Stimulated activated naive CD4-positive, alpha-beta T cell (primary cell): ENCODE data around the gene TIMP3.

ENCODE experiments used
- DNase-seq, 6 experiments: peaks; one replicate each; lab custom pipeline; 2025; lab: John Stamatoyannopoulos, UW

The TIMP3 gene

DNA sequence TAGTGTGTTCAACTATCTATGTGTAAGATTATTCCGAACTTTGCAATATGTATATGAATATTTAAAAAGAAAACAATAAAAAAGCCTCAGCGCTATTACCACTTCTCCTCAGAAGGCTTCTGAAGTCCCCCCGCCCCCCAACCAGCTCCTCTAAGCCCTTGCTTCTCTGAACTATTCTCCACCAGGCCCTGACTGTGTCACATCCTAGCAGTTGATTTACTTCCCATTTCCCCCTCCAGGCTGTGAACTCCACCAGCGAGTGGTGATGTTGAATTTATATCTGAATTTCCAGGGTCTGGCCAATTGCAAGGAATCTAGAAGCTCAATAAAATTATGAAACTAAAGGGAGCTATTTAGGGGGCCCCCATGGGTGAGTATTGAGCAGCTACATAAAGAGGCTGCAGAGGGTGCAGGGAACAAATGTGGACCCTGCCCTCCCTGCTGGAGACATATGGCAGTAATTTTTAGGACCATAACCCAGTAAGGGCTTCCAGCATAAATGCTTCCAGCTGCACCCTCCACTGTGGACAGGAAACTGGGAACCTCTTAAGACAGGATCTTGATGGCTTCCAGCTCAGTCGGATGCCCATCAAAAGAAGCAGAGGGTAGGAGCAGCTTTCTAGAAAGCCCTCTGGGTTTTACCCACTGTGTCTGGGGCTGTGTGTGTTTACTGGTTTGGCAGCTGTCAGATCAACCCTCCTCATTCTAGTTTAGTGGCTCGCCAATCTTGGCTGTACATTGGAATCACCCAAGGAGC is 81.4 kb downstream of the TIMP3 start:
- DNase-seq = no peak

DNA sequence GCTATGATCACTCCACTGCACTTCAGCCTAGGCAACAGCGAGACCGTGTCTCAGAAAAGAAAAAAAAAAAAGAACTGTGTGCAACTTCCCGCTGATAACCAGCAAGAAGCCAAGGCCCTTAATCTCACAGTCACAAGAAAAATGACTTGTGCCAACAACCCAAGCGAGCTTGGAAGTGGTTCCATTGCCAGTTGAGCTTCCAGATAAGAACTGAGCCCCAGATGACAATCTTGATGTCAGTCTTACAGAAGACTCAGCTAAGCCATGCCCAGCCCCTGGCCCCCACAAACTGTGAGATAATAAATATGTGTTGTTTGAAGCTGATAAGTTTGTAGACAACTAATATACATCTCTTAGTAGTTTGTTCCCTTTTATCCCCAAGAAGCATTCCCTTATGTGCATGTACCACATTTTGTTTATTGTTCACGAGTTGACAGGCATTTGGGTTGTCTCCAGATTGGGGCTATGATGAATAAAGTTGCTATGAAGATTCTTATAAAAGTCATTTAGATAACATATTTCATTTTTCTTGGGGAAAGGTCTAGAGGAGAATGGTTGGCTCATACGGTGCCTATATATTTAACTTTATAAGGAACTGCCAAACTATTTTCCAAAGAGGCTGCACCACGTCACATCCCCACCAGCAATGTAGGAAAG is 85.9 kb downstream of the TIMP3 start:
- no peak for DNase-seq

DNA sequence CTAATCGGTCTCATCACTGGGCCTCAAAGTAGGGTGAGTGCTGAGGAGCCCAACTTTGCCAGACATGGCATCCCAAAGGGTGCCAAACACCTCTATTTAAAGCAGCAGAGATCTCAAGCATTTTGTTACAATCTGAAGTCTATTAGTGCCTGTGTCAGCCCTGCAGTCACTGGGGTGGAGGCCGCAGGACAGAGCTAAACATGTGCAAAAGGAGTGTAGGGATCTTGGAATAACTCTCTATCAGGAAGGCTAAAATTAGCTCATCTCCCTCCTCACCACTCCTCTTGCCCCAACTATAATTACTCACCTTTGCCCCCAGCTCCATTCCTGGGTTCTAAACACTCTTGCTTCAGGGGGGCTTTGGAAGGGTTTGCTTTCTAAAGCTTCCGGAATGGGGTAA is 87.5 kb downstream of the TIMP3 start:
- no peak for DNase-seq

DNA sequence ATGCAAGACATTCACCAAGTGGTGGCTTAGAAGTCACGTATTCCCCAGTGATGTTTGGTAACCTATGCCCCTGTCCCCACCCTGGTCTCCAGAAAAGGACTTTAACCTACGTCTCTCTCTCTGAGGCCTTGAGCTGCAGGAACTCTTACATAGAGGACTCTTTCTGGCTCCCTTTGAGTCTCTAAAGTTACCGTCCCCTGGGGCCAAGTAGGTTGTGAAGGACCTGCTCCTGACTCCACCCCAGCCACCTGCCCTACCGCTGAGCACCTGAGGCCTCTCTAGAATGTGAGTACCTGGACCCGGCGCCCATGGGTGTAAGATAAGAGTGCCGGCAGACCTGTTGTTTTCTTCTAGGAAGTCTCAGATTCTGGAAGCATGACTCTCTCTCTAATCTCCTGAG is 95.4 kb downstream of the TIMP3 start:
- no peak for DNase-seq

GRCh38 chr22:32897400-32897799 is 95.9 kb downstream of the TIMP3 start:
- no peak for DNase-seq

DNA sequence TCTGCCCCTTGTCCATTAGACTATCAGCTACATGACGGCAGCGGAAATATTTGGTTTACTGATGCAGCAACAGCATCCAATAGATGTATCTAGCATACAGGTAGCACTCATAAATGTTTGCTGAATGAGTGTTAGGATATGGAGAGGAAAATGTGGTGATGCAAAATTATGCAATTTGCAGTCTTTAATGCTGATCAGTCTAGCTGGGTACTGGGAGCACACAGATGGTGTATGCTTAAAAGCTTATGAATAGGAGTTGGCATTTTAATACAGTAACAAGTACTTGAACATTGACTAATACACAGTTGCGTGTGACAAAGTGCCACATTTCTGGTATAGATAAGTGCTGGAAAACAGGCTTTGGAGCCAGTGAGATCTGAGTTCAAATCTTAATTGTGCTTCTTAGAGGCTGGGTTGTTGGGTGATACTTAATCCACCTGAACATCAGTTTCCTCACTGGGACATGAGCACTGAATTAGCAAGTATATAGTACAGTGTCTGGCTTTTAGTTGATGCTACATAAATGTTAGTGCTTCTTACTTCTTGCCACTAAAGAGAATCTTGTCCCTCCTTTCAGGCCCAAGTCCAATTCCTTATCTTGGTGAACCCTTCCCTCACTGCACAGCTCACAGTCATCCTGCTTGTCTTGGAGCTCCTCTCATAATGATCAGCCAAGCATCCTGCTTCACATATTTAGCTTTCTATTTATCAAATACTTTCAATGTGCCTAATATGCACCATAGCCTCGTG is 99.6 kb downstream of the TIMP3 start:
- DNase-seq = no peak

DNA sequence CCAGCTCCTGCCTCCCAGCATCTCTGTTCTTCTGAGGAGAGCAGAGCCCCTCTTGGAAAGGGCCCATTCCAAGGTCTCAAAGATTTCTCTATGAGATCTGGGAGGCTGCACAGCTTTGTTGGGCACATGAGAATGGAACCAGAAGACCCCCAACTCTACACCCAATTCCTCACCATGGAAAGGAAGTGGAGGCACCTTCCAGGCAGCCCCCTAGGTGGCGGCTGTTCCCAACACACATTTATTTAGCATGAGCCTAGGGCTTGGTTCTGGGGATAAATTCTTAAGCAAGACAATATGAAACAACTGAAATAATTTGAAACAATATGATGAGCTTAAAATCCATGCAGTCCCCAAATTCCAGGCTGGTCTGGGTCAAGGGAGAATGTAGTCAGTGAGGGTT is 100.4 kb downstream of the TIMP3 start:
- no peak for DNase-seq

GRCh38 chr22:32903507-32903906 is 102.0 kb downstream of the TIMP3 start:
- no peak for DNase-seq

DNA sequence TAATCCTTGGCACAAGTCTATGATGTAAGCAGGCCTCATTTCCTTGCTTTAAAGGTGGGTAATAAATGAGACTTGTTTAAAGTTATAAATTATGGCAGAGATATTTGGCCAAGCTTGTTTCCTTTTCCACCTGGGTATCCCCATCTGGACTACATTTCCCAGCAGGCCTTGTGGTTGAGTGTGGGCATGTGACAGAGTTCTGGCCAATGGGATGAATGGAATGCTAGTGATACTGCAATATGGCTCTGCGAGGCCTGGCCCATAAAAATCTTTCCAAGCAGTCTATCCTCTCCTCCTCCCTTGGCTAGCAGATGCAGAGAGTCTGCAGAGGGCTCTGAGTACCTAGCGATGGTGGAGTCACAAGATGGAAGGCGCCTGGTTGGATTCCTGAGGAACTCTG is 102.5 kb downstream of the TIMP3 start:
- DNase-seq = no peak

DNA sequence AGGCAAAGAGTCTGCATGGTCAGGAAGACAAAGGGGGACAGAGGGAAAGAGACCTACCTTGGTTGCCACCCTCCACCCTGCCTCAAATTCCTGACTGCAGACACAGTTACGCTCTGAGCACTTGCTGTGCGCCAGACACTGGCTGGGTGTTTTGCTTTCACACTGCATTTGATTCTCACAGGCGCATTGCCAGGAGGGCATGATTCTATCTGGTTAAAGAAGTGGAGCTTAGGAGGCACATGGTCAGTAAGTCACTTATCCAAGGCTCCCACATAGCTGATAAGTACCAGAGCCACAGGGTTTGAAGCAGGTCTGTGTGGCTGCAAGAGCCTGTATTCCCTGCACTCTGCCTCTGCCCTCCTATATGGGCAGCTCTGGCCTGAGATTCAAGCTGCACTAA is 103.9 kb downstream of the TIMP3 start:
- no peak for DNase-seq

DNA sequence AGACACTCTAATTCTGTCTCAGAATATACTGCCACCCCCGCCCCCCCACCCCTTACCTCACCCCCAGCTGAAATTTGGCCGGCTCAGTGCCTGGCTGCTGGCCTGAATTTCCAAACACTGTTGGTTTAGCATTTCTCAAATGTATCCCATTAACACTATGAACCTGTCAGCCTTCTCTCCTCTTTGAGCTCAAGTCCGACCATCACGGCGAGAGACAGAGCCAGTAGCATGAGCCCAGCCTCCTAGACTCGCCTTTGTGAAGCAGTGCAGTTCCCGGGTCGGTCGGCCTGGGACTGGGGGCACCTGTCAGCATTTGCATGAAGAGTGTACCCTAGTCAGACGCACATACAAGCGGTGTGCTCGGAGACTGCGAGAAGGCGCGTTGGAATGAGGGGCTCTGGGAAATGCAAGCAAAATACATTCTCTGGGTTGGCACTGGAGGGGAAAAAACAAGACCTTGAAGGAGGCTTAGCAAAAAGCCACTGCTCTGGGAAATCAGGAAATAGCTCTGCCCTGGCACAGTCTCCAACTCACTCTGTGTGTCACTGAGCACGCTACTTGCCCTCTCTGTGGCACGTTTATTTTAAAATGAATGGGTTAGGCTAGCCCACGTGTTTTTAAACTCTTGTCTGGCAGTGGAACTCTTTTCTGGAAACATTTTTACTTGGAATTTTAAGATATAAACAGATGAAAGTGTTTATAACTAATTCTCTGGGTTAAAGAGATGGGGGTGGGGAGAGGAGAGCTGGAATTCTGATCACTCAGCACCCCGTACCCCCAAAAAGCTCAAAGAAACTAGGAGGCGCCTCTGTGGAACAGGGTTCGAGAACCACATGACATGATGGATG is 108.3 kb downstream of the TIMP3 start:
- no peak for DNase-seq

- DNase-seq = no peak
These were observed 108.9 kb downstream of the TIMP3 start for GRCh38 chr22:32910429-32910772.

GRCh38 chr22:32911503-32911902 is 110.0 kb downstream of the TIMP3 start:
- no peak for DNase-seq
